GM23338 (cell line): ENCODE measurements around the gene ENPP1.
A peak's percentile ranks its signal among the peaks of the same experiment; 100 is the strongest.

Experiments used
- CREB1 ChIP-seq: fragments of 250-450 bp; sonication (Bioruptor Pico); IDR thresholded peaks from 2 replicates; pipeline ENCODE4 v1.5.0; 2020; ENCODE audit warnings: low read depth, mild to moderate bottlenecking, moderate library complexity
- CTCF ChIP-seq, 2 experiments: fragments of 200-600 bp in 1 of 2; sonication (generic) in 1 of 2; conservative IDR thresholded peaks; 2 replicates each; pipeline versions ENCODE4 v1.5.1 to v1.6.1; 2016 to 2017; ENCODE audit warnings: antibody characterized with exemption in 2 of 2, low read depth in 2 of 2, mild to moderate bottlenecking in 2 of 2, moderate library complexity in 1 of 2
- EZH2 ChIP-seq: fragments of 200-600 bp; sonication (generic); IDR thresholded peaks from one replicate; pipeline ENCODE4 v1.8.0; 2017; ENCODE audit warnings: antibody characterized with exemption, mild to moderate bottlenecking, low read depth; ENCODE audit not compliant: unreplicated experiment
- EZH2phosphoT487 ChIP-seq: fragments of 200-600 bp; sonication (generic); IDR thresholded peaks from one replicate; pipeline ENCODE4 v1.8.1; 2018; ENCODE audit warnings: antibody characterized with exemption; ENCODE audit not compliant: unreplicated experiment
- JUNB ChIP-seq: IDR thresholded peaks from one replicate; pipeline ENCODE4 v1.6.1; 2016; ENCODE audit warnings: antibody characterized with exemption; ENCODE audit not compliant: unreplicated experiment
- POLR2AphosphoS5 ChIP-seq: IDR thresholded peaks from 2 replicates; pipeline ENCODE4 v1.6.1; 2016; ENCODE audit warnings: antibody characterized with exemption, low read depth
- REST ChIP-seq: IDR thresholded peaks from one replicate; pipeline ENCODE4 v1.6.1; 2018; ENCODE audit warnings: antibody characterized with exemption; ENCODE audit not compliant: unreplicated experiment
- STAT1 ChIP-seq: IDR thresholded peaks from one replicate; pipeline ENCODE4 v1.6.1; 2016; ENCODE audit warnings: antibody characterized with exemption; ENCODE audit not compliant: unreplicated experiment
- ZNF114 ChIP-seq: fragments of 250-450 bp; sonication (Bioruptor Pico); IDR thresholded peaks from 2 replicates; pipeline ENCODE4 v1.5.0; 2020; ENCODE audit warnings: mild to moderate bottlenecking, moderate library complexity
- ZNF331 ChIP-seq: fragments of 250-450 bp; sonication (Bioruptor Pico); IDR thresholded peaks from 2 replicates; pipeline ENCODE4 v1.5.0; 2020; ENCODE audit warnings: low read depth, mild to moderate bottlenecking, moderate library complexity
- ZNF462 ChIP-seq: fragments of 250-450 bp; sonication (Bioruptor Pico); IDR thresholded peaks from 2 replicates; pipeline ENCODE4 v1.5.0; 2020; ENCODE audit warnings: mild to moderate bottlenecking, moderate library complexity

DNA sequence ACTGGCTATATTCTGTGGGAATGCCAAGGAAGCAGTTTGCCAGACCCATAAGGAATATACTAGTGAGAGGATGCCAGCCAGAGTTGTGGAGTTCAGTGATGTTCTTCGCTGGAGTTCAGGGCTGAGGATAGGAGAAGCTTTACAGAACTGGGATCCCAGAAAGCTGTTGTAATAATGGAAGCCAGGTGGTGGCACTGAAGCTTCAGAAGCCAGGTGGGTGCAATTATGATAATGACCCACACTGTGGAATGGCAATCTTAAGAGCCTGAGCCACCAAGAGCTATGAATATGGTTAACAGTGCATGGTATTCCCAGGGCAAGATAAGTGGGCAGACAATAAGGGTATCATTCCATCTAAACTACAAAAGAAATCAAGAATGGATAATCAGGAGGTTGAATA is 25.1 kb upstream of the ENPP1 start:
- TF ChIP-seq POLR2AphosphoS5 (no peak), CTCF (conservative IDR thresholded peaks at IDR 0.05; ENCODE audit: low read depth in 2 of 2) (peak; percentile 25 to 67; a peak in 3 of 4 replicates), EZH2 (no peak), REST (no peak), STAT1 (no peak), CREB1 (no peak), ZNF462 (no peak), ZNF114 (no peak), EZH2phosphoT487 (no peak), JUNB (no peak), ZNF331 (CRISPR knock-in tag) (no peak)
